ES-I3 (cell line): ENCODE data around the gene SYNGR2.

Experiments
- H3K36me3 ChIP-seq: 2 replicates; pipeline ENCODE4 v1.6.1; 2013; ENCODE audit warnings: mild to moderate bottlenecking, low read length, control low read depth, moderate library complexity; ENCODE audit not compliant: insufficient read depth
- H3K4me1 ChIP-seq: 2 replicates; pipeline ENCODE4 v1.6.1; 2013; ENCODE audit warnings: mild to moderate bottlenecking, control low read depth, low read length; ENCODE audit not compliant: insufficient read depth
- H3K9ac ChIP-seq: 2 replicates; pipeline ENCODE4 v1.6.1; 2013; ENCODE audit warnings: low read depth, mild to moderate bottlenecking, low read length, moderate library complexity
- H3K9me3 ChIP-seq: 2 replicates; pipeline ENCODE4 v1.6.1; 2013; ENCODE audit warnings: mild to moderate bottlenecking, low read length, moderate library complexity; ENCODE audit not compliant: control insufficient read depth, insufficient read depth

SYNGR2 gene

GRCh38 chr17:78168242-78168902, at the start of gene SYNGR2:
Gene SYNGR2 (plus strand): TSS chr17:78168581. CDS start chr17:78168617, 36 bp downstream.
- Histone ChIP-seq H3K4me1 (peaks cover 13% of the 10 kb centered on the region; the same call in 1 of the 2 replicates), H3K9me3 (no peaks in the 10 kb centered on the region), H3K36me3 (no peaks in the 10 kb centered on the region), H3K9ac (peak within 1 kb of the TSS; percentile 57; the same call in 1 of the 2 replicates)

DNA sequence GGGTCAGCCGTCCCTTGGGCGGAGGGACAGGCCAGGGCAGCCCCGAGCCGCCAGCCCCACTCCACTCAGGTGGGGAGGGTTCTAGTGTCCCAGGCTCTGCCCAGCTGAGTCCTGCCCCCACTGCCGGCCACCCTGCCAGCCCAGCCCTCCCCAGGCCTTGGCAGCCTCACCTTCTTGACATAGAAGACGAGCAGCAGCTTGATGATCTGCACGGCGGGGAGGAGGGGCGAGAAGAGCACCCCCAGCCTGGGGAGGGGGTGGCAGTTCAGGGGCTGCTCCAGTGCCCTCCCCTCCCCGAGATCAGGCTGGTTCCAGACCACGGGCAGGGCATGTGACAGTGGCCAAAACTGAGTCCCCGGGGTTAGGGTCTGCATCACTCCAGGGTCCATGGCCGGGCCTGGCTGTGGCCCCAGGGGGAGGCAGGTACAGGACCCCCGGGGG, 49.6 kb upstream of the SYNGR2 start:
- no peak overlapping the region for H3K9ac ChIP-seq
- H3K9me3 ChIP-seq, result no peaks in the 10 kb centered on the region
- H3K4me1 ChIP-seq, result no peaks in the 10 kb centered on the region
- H3K36me3 ChIP-seq, result peaks cover 11% of the 10 kb centered on the region

DNA sequence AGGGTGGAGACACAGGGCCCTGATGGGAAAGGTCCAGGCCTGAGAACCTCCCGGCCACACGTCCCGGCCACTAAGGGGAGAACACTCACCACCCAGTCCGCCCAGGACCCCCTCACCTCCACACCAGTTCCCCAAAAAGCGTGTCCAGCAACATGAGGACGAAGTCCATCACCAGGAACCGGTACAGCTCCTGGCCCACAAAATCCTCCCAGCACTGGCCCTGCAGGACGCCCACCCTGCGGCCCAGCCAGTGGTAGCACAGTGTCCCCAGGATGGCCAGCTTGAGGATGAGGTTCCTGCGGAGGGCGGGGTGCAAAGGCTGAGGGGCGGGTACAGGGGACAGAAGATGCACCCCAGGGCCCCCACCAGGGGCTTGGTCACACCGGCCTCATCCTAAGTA, 47.8 kb upstream of the SYNGR2 start:
- no peaks in the 10 kb centered on the region for H3K4me1 ChIP-seq
- no peaks in the 10 kb centered on the region for H3K9me3 ChIP-seq
- no peak overlapping the region for H3K9ac ChIP-seq
- peaks cover 10% of the 10 kb centered on the region for H3K36me3 ChIP-seq

DNA sequence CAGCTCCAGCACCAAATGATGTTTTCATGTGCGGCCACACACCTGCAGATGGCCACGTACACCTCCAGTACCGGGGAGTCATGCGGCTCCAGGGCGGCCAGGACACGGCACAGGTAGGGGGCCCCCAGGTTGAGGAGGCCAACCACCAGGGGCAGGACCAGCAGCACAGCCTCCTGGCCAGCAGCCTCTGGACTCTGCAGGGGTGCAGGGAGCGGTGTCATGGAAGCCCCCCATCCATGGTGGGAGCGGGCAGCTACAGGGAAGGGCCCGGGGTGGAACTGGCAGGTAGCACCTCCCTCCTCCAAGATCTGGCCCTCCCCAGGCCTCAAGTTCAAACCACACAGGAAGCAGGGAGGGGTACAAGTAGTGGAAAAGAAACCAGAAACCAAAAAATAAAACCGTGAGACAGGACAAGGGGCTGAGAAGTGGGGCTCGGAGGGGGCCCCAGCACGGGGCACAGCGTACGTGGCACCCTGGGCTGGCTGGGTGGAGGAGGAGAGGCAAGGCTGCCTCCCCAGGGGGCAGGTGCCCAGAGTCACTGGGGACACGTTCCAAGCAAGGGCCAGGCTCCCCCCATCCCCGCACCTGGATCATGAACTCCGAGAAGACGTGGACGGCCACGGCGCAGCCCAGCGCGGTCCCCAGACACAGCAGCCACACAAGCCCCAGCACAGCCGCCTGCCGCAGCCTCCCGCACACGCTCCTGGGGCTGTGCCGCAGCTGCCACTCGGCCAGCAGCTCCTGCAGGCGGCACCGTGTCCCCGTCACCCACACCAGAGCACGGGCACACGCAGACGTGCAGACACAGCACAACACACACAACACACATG, 47.2 kb upstream of the SYNGR2 start:
- Histone ChIP-seq H3K9ac (no peak overlapping the region), H3K36me3 (peaks cover 10% of the 10 kb centered on the region), H3K4me1 (no peaks in the 10 kb centered on the region; the same call in 1 of the 2 replicates), H3K9me3 (no peaks in the 10 kb centered on the region)

DNA sequence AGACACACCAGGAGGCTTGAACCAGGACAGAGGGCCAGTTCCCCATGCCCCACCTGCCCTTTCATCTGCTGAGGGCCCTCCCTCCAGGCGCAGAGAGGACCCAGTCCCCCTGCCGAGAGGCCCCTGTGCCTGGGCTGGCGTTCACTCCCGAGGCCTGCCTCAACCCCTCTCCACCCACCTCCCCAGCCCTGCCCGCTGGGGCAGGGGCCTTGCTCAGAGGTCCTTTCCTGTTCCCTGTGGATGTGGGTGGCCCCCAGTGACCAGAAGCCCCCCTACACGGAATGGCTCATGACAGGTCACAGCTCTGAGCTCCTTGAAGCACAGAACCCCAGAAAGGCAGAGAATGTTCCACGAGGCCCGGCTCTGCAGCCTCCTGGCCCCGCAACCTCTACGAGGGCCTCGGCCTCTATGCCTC, 46.6 kb upstream of the SYNGR2 start:
- Histone ChIP-seq H3K9ac (no peak overlapping the region), H3K36me3 (peaks cover 10% of the 10 kb centered on the region), H3K9me3 (no peaks in the 10 kb centered on the region), H3K4me1 (peaks cover 3% of the 10 kb centered on the region; the same call in 1 of the 2 replicates)

DNA sequence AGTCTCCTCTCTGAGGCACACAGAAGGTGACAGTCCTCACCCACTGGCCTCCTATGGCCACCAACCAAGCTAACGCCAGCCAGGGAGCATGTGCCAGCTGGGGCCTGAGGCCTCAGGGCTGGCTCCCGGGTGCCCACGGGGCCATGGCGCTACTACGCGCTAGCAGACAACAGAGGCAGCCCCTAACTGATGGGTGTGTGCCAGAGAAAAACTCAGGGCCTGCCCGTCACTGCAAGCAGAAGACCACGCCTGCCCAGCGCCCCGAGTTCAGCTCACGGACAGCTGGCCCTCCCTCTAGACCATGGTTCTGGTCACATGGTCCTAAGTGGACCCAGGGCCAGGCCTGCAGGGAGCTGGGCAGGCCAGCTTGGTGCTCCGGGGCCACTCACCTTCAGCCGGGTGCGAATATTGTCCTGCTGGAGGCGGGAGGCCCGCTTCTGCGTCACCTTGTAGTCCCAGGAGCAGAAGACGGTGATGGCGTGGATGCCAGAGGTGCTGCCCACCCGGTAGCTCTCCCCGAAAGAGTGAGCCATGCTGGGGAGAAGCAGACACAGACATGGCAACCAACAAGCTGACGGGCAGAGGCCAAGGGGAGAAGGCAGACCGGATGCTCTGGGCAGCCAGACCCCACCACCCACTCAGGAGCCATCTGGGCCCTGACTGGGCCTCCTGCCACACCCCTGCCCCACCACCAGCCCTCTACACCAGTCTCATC, 46.0 kb upstream of the SYNGR2 start:
- H3K4me1 ChIP-seq, result peaks cover 7% of the 10 kb centered on the region; the same call in 1 of the 2 replicates
- peaks cover 10% of the 10 kb centered on the region for H3K36me3 ChIP-seq
- H3K9ac ChIP-seq, result no peak overlapping the region
- no peaks in the 10 kb centered on the region for H3K9me3 ChIP-seq

GRCh38 chr17:78122931-78123249, 45.5 kb upstream of the SYNGR2 start:
- H3K9me3 ChIP-seq, result no peaks in the 10 kb centered on the region
- no peak overlapping the region for H3K9ac ChIP-seq
- peaks cover 7% of the 10 kb centered on the region; the same call in 1 of the 2 replicates for H3K4me1 ChIP-seq
- H3K36me3 ChIP-seq, result peaks cover 10% of the 10 kb centered on the region

DNA sequence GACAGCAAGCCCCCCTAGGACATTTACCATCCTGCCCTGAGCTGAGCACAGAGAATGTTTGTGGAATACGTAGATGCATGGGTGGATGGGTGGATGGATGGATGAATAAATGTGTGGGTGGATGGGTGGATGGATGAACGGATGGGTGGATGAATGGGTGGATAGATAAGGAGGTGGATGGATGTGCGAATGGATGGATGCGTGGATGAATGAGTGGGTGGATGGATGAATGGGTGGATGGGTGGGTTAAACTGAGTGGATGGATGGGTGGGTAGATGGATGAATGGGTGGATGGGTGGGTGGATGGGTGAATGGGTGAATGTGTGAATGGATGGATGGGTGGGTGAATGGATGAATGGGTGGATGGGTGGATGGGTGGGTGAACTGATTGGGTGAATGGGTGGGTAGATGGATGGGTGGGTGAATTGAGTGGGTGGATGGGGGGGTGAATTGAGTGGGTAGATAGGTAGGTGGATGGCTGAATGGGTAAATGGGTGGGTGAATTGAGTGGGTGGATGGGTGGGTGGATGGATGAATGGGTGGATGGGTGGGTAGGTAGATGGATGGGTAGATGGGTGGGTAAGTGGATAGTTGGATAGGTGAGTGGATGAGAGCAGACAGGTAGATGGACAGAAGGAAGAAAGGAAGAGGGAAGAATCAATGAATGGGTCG, 45.0 kb upstream of the SYNGR2 start:
- peaks cover 10% of the 10 kb centered on the region for H3K36me3 ChIP-seq
- H3K9ac ChIP-seq, result no peak overlapping the region
- H3K9me3 ChIP-seq, result no peaks in the 10 kb centered on the region
- H3K4me1 ChIP-seq, result peaks cover 7% of the 10 kb centered on the region; the same call in 1 of the 2 replicates

DNA sequence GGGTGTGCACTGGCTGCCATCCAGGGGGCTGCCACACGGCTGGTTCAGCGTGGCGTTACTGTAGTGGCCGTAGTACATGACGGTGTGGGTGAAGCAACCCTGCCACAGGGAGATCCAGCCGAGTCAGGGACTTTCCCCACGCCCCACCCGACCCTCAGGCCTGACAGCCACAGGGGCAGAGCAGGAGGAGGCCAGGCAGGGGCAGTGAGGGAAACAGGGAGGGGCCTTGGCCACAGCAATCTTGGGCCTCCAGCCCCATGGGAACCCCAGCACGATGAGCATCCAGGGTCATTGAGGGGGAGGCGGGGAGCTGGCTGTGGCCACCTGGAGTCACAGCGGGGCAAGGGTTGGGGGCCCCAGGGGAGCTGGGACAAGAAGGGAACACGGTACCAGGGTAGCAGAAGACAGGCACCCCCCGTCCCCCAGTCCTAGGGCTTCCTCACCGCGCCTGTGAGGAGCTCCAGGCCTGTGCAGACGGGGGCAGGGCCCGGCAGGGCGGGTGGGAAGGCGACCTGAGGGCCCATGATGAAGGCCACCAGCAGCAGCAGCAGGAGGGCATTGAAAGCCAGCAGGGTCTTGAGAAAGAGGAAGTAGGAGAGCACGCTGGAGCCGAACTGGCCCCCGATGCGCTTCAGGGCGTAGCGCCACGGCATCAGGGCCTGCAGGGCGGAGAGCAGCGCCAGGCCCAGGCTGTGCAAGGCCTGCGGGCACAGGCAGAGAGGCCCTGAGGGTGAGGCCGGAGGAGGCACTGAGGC, 44.1 kb upstream of the SYNGR2 start:
- peaks cover 10% of the 10 kb centered on the region for H3K36me3 ChIP-seq
- no peaks in the 10 kb centered on the region for H3K9me3 ChIP-seq
- H3K9ac ChIP-seq, result no peak overlapping the region
- peaks cover 10% of the 10 kb centered on the region; the same call in 1 of the 2 replicates for H3K4me1 ChIP-seq

- Histone ChIP-seq H3K36me3 (peaks cover 10% of the 10 kb centered on the region), H3K9ac (no peak overlapping the region), H3K9me3 (no peaks in the 10 kb centered on the region), H3K4me1 (peaks cover 15% of the 10 kb centered on the region; the same call in 1 of the 2 replicates)
Observed at GRCh38 chr17:78124836-78125137, 43.6 kb upstream of the SYNGR2 start.

DNA sequence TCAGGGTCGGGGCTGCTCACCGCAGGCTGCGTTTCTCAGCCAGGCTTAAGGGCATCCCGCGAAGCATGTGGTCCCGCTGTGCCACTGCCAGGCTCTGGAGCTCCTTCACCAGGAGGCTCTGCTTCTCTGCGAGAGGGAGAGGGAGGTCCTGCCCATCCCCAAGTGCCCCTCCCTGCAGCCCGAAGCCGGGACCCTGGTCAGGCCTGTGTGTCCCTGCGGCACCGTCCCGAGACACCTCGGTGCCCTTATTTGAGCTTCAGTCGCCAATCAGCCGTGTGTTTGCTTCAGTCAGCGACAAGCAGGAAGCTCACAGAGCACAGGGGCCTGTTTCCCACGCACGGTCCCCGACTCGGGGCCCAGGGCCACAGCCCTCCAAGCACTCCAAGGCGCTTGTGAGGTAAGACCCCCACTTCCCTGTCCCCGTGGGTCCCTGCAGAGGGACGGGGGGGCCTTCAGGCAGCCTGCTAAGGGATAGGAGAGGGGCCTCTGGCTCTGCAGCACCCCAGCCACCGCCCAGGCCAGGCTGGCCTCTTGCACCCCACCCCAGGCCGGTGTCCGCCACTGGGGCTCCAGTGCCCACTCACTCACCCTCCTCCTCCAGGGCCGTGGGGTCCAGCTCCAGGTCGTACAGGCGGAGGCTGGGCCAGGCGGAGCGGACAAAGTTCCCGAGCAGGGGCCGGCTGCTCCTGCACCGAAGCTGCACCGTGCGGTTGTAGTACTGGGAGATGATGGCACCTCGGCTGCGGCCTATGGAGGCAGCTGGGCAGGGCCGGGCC, 43.1 kb upstream of the SYNGR2 start:
- peaks cover 21% of the 10 kb centered on the region; the same call in 1 of the 2 replicates for H3K4me1 ChIP-seq
- H3K9me3 ChIP-seq, result no peaks in the 10 kb centered on the region
- H3K36me3 ChIP-seq, result peaks cover 10% of the 10 kb centered on the region
- no peak overlapping the region for H3K9ac ChIP-seq

- Histone ChIP-seq H3K4me1 (peaks cover 27% of the 10 kb centered on the region; the same call in 1 of the 2 replicates), H3K36me3 (peaks cover 10% of the 10 kb centered on the region), H3K9me3 (no peaks in the 10 kb centered on the region), H3K9ac (no peak overlapping the region)
Observed at GRCh38 chr17:78125976-78126894, 42.1 kb upstream of the SYNGR2 start.
